HCT116 (cell line): Measurements from ENCODE around the gene OR5F1.

Experiments
- EGR1 ChIP-seq: IDR thresholded peaks from 2 replicates; pipeline ENCODE4 v1.6.1; 2012; ENCODE audit warnings: low read depth
- EZH2 ChIP-seq: fragments of 200-600 bp; sonication (generic); IDR thresholded peaks from 2 replicates; pipeline ENCODE4 v1.6.1; 2017; ENCODE audit warnings: antibody characterized with exemption, mixed run types
- FOSL1 ChIP-seq: IDR thresholded peaks from 2 replicates; pipeline ENCODE4 v1.6.1; 2012; ENCODE audit warnings: low read depth
- POLR2A ChIP-seq: IDR thresholded peaks from 2 replicates; pipeline ENCODE4 v1.7.0; 2011; ENCODE audit warnings: borderline replicate concordance; ENCODE audit not compliant: insufficient read depth, insufficient read length; ENCODE audit errors: extremely low read depth
- POLR2AphosphoS5 ChIP-seq: IDR thresholded peaks from 2 replicates; pipeline ENCODE4 v1.6.1; 2011; ENCODE audit warnings: mild to moderate bottlenecking, low read depth, low read length, moderate library complexity
- SP1 ChIP-seq: IDR thresholded peaks from 2 replicates; pipeline ENCODE4 v1.6.1; 2012; ENCODE audit warnings: low read depth
- SRF ChIP-seq: IDR thresholded peaks from 2 replicates; pipeline ENCODE4 v1.6.1; 2012; ENCODE audit warnings: low read depth
- ZFX ChIP-seq: fragments of 450-650 bp; IDR thresholded peaks from 2 replicates; pipeline ENCODE4 v1.6.1; 2017
- ZNF274 ChIP-seq: fragments of 200-500 bp; sonication (Bioruptor generic); IDR thresholded peaks from 2 replicates; pipeline ENCODE4 v1.6.1; 2014; ENCODE audit warnings: mild to moderate bottlenecking, low read depth, low read length, inconsistent platforms
- TF ChIP-seq, protein P1 (sequence below): IDR thresholded peaks from 2 replicates; pipeline ENCODE4 v1.6.1; 2012; ENCODE audit warnings: low read depth
- TF ChIP-seq, protein P2 (sequence below): IDR thresholded peaks from 2 replicates; pipeline ENCODE4 v1.6.1; 2012
- TF ChIP-seq, protein P3 (sequence below), 3 experiments: fragments of 200-600 bp in 1 of 3; sonication (generic) in 1 of 3; IDR thresholded peaks in 2 of 3; conservative IDR thresholded peaks in 1 of 3; 2 replicates each; pipeline ENCODE4 v1.5.1; 2012 to 2017; ENCODE audit warnings: low read depth in 2 of 3, low read length in 2 of 3, antibody characterized with exemption in 1 of 3, borderline replicate concordance in 1 of 3, control low read depth in 1 of 3, mild to moderate bottlenecking in 1 of 3, mixed read lengths in 1 of 3, mixed run types in 1 of 3, moderate library complexity in 1 of 3; ENCODE audit not compliant: insufficient read depth in 1 of 3
- TF ChIP-seq, protein P4 (sequence below): IDR thresholded peaks from 2 replicates; pipeline ENCODE4 v1.6.1; 2012

DNA sequence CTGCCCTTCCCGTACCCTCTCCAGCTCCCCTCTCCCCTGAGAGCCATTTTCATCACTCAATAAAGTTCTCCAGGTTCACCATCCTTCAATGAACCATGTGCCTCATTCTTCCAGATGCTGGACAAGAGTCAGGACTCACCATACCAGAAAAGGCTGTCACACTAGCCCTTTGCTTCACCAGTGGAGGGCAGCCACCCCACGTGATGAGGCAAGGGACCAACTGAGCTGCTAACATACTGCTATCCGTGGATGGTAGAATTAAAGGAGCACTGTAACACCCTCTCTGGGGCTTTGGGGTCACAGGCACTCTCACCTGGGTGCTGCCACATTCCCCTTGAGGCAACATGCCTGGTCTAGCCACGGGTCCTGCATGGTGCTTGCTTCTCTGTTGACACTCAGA, 45.1 kb downstream of the OR5F1 start:
- TF ChIP-seq ZFX (no peak), POLR2A (no peak), SRF (no peak), SP1 (no peak), POLR2AphosphoS5 (no peak), FOSL1 (no peak), EGR1 (no peak), EZH2 (no peak), ZNF274 (no peak)
- TF ChIP-seq, protein P1, sequence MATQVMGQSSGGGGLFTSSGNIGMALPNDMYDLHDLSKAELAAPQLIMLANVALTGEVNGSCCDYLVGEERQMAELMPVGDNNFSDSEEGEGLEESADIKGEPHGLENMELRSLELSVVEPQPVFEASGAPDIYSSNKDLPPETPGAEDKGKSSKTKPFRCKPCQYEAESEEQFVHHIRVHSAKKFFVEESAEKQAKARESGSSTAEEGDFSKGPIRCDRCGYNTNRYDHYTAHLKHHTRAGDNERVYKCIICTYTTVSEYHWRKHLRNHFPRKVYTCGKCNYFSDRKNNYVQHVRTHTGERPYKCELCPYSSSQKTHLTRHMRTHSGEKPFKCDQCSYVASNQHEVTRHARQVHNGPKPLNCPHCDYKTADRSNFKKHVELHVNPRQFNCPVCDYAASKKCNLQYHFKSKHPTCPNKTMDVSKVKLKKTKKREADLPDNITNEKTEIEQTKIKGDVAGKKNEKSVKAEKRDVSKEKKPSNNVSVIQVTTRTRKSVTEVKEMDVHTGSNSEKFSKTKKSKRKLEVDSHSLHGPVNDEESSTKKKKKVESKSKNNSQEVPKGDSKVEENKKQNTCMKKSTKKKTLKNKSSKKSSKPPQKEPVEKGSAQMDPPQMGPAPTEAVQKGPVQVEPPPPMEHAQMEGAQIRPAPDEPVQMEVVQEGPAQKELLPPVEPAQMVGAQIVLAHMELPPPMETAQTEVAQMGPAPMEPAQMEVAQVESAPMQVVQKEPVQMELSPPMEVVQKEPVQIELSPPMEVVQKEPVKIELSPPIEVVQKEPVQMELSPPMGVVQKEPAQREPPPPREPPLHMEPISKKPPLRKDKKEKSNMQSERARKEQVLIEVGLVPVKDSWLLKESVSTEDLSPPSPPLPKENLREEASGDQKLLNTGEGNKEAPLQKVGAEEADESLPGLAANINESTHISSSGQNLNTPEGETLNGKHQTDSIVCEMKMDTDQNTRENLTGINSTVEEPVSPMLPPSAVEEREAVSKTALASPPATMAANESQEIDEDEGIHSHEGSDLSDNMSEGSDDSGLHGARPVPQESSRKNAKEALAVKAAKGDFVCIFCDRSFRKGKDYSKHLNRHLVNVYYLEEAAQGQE: no peak
- TF ChIP-seq, protein P2, sequence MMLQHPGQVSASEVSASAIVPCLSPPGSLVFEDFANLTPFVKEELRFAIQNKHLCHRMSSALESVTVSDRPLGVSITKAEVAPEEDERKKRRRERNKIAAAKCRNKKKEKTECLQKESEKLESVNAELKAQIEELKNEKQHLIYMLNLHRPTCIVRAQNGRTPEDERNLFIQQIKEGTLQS: no peak
- TF ChIP-seq, protein P3, sequence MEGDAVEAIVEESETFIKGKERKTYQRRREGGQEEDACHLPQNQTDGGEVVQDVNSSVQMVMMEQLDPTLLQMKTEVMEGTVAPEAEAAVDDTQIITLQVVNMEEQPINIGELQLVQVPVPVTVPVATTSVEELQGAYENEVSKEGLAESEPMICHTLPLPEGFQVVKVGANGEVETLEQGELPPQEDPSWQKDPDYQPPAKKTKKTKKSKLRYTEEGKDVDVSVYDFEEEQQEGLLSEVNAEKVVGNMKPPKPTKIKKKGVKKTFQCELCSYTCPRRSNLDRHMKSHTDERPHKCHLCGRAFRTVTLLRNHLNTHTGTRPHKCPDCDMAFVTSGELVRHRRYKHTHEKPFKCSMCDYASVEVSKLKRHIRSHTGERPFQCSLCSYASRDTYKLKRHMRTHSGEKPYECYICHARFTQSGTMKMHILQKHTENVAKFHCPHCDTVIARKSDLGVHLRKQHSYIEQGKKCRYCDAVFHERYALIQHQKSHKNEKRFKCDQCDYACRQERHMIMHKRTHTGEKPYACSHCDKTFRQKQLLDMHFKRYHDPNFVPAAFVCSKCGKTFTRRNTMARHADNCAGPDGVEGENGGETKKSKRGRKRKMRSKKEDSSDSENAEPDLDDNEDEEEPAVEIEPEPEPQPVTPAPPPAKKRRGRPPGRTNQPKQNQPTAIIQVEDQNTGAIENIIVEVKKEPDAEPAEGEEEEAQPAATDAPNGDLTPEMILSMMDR (IDR thresholded peaks at IDR 0.05 in 2 of 3, conservative IDR thresholded peaks at IDR 0.05 in 1 of 3; ENCODE audit: borderline replicate concordance in 1 of 3, insufficient read depth in 1 of 3, low read depth in 2 of 3, low read length in 2 of 3): no peak
- TF ChIP-seq, protein P4, sequence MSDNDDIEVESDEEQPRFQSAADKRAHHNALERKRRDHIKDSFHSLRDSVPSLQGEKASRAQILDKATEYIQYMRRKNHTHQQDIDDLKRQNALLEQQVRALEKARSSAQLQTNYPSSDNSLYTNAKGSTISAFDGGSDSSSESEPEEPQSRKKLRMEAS: no peak
